ENCODE measurements around the gene RBM8A.

GRCh38 chr1:145962157-145963102 lies 35.1 kb upstream of the RBM8A start:
- no peak for TF ChIP-seq CTCF (IDR thresholded peaks at IDR 0.05)
- peak; percentile 15 to 21 for TF ChIP-seq POLR2A (IDR thresholded peaks at IDR 0.05)

All from uterus (tissue), 2 donors.